Glomerular visceral epithelial cell (primary cell): ENCODE data around the gene CDK10.

Experiments used
- DNase-seq: peaks from one replicate; pipeline ENCODE4 v3.0.0-alpha.2; 2016; ENCODE audit errors: extremely low spot score

CDK10 gene

GRCh38 chr16:89733322-89733721 is 46.8 kb downstream of the CDK10 start:
- no peak for DNase-seq

DNA sequence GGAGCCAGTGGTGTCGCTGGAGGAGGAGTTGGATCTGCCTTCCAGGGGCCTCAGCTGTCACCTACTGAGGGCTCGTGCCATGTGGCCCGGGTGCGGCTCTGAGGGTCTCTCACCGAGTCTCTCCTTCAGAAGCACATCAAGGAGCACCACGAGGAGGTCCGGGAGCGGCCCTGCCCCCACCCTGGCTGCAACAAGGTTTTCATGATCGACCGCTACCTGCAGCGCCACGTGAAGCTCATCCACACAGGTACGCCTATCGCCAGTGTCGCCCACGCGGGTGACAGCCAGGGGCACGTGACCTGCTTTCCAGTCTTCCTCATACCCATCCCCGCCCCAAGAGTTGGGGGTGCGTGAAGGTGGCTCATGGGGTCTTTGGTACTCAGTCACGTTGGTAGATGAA is 47.3 kb downstream of the CDK10 start:
- DNase-seq = no peak

DNA sequence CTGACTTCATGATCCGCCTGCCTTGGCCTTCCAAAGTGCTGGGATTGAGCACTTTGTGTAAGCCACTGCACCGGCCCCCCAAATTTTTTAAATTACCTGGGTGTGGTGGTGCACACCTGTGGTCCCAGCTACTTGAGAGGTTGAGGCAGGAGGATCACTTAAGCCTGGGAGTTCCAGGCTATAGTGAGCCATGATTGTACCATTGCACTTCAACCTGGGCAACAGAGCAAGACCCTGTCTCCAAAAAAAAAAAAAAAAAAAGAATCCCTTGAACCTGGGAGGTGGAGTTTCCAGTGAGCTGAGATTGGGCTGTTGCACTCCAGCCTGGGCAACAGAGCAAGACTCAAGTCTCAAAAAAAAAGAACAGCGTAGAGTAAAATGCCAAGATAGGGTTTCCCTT is 50.1 kb downstream of the CDK10 start:
- no peak for DNase-seq

DNA sequence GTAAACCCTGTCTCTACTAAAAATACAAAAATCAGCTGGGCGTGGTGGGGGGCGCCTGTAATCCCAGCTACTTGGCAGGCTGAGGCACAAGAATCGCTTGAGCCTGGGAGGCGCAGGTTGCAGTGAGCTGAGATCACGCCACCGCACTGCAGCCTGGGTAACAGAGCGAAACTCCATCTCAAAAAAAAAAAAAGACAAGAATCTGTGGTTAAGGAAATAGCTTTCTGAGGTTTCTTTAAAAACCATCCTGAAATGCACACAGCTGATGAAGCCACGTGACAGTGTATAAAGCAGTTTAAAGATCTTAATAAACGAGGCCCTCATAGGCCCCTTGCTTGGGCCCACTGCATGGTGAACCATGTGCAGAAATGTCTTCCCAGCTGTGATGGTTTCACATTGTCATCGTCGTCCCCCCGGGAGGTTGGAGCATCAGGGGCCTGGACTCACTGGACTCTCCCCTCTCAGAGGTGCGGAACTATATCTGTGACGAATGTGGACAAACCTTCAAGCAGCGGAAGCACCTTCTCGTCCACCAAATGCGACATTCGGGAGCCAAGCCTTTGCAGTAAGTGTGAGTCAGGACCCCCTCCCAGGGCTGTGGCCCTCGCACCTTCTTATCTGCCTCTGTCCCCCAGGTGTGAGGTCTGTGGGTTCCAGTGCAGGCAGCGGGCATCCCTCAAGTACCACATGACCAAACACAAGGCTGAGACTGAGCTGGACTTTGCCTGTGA is 51.0 kb downstream of the CDK10 start:
- DNase-seq = no peak

- DNase-seq = no peak
Observed at GRCh38 chr16:89738072-89738377, 51.5 kb downstream of the CDK10 start.

GRCh38 chr16:89738538-89739317 is 52.2 kb downstream of the CDK10 start:
- no peak for DNase-seq

DNA sequence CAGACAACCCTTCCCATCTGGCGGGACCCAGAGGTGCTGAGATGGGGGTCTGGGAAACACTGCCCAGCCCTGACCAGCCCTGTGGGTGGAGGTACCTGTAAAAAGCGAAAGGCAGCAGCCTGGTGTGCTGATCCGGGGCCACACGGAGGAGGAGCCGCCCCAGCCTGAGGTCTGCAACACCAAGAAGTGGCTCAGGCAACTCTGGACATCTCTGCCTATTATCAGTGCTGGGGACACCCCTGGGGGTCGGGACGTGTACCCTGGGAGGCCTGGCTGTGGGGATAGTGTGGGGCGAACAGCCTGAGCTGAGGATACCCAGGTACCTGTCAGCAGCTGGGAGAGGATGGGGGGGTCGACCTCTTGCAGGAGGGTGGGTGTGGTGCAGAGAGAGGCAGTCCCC is 52.9 kb downstream of the CDK10 start:
- DNase-seq = no peak

DNA sequence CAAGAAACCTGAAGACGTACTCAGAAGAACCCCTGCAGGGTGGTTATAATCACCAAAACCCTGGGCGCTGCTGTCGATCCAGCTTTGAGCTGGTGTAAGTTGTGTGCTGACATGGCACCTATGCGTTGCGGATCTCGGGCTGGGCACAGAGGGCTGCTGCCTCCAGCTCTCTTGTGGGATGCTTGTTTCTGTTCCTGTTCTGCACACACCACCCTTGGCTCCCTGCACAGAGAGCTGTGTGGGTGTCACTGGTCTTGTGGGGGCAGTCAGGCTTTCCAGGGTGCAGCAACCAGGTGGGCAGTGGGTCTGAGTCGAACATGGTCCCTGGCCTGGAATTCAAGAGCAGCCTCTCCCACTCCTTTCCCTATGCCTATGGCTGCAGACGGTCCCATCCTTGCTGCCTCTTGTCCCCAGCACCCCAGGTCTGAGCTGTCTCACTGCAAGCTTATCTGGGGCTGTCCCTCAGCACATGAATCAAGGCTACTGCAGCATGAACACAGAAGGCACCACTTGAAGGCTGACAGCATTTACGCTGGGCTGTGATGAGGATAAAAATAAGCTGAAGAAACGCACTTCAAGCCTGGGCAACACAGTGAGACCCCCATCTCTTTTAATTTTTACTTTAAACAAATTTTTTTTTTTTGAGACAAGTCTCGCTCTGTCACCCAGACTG is 55.0 kb downstream of the CDK10 start:
- DNase-seq = no peak

- DNase-seq = no peak
Observed at GRCh38 chr16:89742948-89743347, 56.5 kb downstream of the CDK10 start.

GRCh38 chr16:89744813-89745212 is 58.3 kb downstream of the CDK10 start:
- DNase-seq = no peak
